GM19397 (cell line): ENCODE measurements around the gene OR1K1.
"Not testable (repeated sequence)": the region's sequence is repeated elsewhere in the genome, so short reads cannot be mapped to it uniquely, and the experiment has no call there.

Experiments
- ATAC-seq: cut with Tn5 transposase; IDR thresholded peaks from one replicate; pipeline ENCODE4 v1.9.1; 2021; ENCODE audit warnings: mild to moderate bottlenecking, moderate library complexity; ENCODE audit not compliant: unreplicated experiment

OR1K1 gene, protein sequence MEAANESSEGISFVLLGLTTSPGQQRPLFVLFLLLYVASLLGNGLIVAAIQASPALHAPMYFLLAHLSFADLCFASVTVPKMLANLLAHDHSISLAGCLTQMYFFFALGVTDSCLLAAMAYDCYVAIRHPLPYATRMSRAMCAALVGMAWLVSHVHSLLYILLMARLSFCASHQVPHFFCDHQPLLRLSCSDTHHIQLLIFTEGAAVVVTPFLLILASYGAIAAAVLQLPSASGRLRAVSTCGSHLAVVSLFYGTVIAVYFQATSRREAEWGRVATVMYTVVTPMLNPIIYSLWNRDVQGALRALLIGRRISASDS

DNA sequence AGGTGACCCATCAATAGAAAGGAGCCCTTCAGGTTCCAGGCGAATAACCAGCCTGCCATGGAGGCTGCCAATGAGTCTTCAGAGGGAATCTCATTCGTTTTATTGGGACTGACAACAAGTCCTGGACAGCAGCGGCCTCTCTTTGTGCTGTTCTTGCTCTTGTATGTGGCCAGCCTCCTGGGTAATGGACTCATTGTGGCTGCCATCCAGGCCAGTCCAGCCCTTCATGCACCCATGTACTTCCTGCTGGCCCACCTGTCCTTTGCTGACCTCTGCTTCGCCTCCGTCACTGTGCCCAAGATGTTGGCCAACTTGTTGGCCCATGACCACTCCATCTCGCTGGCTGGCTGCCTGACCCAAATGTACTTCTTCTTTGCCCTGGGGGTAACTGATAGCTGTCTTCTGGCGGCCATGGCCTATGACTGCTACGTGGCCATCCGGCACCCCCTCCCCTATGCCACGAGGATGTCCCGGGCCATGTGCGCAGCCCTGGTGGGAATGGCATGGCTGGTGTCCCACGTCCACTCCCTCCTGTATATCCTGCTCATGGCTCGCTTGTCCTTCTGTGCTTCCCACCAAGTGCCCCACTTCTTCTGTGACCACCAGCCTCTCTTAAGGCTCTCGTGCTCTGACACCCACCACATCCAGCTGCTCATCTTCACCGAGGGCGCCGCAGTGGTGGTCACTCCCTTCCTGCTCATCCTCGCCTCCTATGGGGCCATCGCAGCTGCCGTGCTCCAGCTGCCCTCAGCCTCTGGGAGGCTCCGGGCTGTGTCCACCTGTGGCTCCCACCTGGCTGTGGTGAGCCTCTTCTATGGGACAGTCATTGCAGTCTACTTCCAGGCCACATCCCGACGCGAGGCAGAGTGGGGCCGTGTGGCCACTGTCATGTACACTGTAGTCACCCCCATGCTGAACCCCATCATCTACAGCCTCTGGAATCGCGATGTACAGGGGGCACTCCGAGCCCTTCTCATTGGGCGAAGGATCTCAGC, at the start of gene OR1K1:
Gene OR1K1 (plus strand): TSS at position 58 of the 995 bp plus-strand sequence. CDS start 0 bp downstream, at position 58.
- no peak for ATAC-seq

DNA sequence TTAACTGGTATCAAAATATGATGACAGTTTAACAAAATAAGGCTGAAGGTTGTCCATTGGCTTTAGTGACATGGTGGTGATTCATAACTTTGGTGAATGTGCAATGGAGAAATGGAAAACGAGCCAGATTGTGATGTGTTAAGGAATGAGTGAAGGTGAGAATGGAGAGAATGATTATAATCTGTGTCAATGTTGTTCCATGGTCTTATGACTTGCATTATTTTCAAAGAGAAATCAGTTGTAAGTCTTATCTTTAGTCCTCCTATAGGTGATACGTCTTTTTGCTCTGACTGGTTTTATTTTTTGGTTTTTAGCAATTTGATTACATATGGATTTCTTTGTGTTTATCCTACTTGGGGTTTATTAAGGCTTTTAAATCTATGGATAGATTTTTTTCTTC, 45.1 kb upstream of the OR1K1 start:
- ATAC-seq: no peak

DNA sequence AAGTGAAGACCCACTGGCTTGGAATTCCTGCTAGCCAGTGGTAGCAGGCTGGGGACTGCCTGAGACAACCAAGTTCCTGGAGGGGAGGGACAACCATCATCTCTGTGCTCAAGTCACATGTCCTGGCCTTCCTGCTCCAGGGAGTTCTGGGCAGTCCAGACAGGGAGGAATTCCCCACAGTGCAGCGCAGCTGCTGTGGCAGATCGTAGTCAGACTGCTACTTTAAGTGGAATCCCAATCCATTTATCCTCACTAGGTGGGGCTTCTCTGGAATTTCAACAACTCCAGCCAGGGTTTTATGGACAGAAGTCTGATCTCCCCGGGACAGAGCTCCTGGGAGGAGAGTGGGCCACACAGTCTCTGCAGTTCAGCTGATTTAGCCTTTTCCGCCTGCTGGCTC, 32.1 kb upstream of the OR1K1 start:
- no peak for ATAC-seq

DNA sequence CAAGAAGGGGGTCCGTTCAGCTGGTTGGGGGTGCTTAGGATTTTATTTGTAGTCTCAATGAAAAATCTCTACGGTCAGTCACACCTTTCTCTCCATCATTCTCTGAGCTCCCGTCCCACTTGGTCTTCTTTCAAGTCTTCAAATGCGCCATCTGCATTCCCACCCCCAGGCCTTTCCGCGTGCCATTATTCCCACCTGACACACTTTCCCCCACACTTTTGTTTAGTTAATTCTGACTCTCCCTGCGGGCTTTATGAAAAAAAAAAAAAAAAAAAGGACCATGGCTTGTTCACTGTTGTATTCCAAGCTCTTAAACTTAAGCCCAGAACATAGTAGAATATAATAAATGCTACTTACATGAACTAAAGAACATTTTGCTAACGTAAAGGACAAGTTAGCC, 22.9 kb upstream of the OR1K1 start:
- no peak for ATAC-seq

DNA sequence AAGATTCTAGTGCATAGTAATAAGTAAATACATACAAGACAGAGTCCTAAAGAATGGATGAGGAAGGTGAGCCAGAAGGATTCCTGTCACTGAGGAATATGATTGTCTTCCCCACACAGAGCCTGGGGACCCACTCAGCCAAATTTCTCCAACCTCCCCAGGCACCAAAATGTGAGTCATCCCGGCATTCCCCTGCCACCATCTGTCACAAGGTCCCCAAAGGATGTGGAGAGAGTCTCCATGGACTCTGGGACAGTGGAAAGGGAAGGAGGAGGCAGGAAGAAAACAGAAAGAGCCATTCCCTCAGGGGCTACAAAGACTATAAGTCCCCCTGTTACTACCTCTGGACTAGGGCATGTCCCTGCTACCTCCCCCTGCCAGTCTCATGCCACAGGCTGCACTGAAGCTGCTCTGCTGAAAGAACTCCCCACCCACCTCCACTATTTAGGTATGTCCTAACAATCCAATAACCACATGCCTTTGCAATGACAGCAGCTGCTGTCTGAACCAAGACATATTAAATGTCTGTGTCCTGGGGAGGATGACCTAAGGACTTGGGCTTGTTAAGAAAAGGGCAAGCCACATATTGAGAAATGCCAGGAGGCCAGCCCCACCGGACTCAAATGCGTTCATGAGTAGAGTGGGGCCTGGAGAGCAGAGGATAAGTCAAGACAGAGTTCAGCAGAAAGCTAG, 21.8 kb upstream of the OR1K1 start:
- no peak for ATAC-seq

DNA sequence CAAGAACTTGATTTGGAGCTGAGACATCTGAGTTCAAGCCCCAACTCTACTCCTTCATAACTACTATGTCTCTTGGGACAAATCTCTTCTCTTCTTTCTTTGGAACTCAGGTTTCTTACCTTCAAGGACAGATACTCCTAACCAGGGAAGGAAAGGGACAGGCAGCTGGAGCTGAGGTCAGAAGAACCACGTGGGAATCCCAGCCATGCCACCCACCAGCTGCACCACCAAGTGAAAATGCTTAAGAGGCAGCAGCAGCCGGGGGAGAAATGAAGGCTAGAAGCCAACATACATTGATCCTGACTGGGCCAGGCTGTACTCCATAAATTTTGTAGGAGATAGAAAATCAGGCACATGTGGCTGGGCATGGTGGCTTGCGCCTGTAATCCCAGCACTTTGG, 20.7 kb upstream of the OR1K1 start:
- no peak for ATAC-seq

DNA sequence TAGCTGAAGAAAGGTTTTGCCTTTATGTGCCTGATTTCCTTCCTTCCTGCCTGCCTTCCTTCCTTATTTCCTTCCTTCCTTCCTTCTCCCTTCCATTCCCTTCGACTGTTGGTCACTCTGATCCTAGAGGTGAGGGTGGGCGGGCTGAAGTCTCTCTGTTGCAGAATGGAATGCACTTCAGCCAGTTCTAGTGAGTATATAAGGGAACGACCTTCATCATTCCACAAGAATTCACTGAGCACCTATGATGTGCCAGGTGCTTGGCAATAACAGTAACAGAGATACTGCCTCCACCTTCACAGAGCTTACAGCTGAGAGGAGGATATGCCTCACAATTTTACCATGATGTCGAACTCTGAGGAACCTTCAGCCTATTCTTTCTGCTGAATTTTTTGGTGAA, 19.9 kb upstream of the OR1K1 start:
- ATAC-seq: no peak

DNA sequence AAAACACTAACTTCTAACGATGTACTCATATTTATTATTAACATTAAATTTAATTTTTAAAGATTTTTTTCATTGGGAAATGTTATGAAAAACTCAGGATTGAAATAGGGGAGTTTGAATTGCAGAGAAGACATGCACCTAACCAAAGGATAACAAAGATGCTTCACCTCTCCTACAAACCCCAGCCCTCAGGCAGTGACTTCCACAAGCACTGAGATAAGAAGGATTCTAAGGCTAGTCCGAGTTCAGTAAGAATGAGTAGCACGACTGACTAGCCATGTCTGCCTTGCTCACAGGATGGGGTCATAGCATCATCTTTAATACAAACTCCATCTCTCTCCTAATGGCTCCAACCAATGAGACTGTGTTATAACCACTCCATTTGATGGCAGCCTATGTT, 18.3 kb upstream of the OR1K1 start:
- ATAC-seq: no peak

DNA sequence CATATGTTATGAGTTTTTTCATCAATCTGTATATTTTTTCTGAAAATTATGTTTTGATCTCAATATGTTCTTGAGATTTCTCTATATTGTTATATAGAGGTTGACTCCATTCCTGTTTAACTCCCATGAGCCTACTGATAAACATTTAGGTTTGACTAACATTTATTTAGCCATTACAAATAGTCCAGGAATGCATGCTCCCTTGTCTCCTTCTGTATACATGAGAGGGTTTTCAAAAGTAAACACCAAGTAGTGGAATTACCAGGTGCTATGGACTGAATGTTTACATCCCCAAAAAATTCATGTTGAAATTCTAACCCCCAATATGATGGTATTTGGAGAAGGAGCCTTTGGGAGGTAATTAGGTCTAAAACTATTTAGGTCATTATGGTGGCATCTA, 14.7 kb upstream of the OR1K1 start:
- no peak for ATAC-seq

DNA sequence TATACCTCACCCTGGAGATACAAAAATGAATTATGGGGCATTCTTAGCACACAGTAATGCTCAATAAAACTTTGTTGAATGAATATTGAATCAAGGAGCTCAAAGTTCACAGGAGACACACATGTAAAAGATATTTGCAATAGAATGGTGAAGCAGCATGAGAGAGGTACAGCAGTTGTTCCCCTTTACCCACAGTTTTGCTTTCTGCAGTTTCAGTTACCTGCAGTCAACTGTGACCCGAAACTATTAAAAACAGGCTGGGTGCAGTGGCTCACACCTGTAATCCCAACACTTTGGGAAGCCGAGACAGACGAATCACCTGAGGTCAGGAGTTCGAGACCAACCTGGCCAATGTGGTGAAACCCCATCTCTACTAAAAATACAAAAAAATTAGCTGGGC, 13.6 kb upstream of the OR1K1 start:
- no peak for ATAC-seq

DNA sequence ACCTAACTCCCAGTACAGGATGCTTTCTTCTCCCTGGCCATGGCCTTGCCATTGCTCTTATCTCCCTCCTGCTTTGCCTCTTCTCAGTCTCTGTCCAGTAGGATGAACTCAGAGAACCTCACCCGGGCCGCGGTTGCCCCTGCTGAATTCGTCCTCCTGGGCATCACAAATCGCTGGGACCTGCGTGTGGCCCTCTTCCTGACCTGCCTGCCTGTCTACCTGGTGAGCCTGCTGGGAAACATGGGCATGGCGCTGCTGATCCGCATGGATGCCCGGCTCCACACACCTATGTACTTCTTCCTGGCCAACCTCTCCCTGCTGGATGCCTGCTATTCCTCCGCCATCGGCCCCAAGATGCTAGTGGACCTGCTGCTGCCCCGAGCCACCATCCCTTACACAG, 11.1 kb upstream of the OR1K1 start, which contains the start of gene OR5C1:
Gene OR5C1 (plus strand): TSS at position 103 of the 400 bp plus-strand sequence. CDS start 0 bp downstream, at position 103.
- ATAC-seq: no peak

DNA sequence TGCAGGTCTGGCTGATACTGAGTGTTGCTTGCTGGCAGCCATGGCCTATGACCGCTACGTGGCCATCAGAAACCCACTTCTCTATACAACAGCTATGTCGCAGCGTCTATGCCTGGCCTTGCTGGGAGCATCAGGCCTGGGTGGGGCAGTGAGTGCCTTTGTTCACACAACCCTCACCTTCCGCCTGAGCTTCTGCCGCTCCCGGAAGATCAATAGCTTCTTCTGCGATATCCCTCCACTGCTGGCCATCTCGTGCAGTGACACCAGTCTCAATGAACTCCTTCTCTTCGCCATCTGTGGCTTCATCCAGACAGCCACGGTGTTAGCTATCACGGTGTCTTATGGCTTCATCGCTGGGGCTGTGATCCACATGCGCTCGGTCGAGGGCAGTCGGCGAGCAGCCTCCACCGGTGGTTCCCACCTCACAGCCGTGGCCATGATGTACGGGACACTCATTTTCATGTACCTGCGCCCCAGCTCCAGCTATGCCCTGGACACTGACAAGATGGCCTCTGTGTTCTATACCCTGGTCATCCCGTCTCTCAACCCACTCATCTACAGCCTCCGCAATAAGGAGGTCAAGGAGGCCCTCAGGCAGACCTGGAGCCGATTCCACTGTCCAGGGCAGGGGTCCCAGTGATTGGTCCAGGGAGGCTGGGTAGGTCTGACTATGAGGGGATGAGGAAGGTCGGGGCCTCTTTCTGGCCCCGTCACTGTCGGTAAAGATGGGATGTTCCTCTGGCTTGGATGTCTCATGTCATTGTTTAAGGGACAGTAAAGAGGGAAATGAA, 10.5 kb upstream of the OR1K1 start:
- ATAC-seq: no peak

DNA sequence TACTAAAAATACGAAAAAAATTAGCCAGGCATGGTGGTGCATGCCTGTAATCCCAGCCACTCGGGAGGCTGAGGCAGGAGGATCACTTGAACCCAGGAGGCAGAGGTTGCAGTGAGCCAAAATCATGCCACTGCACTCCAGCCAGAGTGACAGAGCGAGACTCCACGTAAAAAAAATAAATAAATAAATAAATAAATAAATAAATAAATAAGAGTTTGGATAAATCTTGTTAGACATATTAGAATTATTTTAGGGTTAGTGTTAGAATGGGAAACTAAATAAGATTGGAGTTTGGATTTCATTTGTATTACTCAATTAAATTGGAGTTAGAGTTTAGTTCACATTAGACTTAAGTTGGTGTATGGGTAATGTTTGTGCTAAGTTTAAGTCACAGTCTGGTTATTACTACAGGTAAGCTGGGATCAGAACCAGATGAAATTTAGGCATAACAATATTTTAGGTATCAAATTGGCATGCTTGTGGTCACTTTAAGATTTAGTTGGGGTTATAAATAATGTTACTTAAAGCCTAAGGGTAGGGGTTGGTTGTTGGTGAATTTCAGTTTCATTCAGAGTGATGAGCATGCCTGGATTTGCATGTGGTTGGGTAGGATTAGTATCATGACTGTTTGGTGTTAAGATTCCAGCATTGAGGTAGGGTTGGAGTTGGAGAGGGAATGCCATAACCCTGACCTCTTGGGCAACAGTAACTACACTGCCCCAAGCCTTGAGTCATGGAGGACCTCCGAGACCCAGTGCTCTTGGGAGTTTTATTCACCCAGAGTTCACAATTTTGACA, 7.9 kb upstream of the OR1K1 start:
- ATAC-seq: no peak

DNA sequence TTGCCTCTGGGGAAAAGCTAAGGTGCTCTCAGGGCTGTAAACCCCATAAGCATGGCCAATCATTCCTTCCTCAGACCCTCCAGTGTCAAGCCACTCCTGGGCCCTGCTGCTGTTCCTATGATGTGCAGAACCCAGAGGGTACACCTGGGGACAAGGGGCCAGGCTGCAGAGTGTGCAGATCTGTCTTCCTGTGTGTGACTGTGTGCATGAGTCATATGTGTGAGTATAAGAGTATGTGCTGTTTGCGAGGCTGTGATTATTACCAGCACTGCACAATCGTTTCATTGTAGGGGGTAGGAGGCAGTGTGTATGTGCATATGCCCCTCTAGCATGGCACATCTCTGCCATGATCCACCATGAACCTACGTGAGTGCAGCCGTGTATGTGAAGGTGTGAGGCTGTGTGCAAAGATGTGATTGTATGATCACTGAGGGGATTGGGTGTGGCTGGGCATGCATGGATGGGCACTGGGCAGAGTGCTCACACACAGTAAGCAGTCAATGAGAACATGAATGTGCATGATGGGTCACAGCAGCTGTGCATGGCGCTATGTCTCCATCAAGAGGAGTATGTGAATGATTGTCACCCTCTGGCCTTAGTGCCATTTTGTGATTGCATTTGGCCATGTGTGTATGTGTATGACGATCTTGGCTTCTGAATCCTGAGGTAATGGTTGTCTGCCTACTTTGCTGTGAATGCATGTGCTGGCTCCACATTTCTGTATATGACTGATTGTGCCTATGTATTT, 2.4 kb upstream of the OR1K1 start:
- ATAC-seq: no peak

DNA sequence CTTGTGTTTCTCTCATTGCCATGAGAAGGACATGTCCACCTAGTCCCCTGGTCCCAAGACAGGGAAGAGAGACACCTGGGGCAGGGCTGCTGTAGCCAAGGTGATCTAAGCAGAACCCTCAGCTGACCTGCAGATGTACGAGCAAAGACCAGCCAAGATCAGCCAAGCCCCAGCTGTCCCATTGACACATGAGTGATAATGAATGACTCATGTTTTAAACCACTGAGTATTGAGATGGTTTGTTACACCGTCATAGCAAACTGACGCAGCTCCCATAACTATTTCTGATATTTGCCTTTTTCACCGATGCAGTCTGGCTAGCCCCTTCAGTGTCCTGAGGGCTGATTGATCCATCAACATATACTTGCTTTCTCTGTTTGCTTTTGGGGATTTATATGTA, 6.7 kb downstream of the OR1K1 start:
- no peak for ATAC-seq

DNA sequence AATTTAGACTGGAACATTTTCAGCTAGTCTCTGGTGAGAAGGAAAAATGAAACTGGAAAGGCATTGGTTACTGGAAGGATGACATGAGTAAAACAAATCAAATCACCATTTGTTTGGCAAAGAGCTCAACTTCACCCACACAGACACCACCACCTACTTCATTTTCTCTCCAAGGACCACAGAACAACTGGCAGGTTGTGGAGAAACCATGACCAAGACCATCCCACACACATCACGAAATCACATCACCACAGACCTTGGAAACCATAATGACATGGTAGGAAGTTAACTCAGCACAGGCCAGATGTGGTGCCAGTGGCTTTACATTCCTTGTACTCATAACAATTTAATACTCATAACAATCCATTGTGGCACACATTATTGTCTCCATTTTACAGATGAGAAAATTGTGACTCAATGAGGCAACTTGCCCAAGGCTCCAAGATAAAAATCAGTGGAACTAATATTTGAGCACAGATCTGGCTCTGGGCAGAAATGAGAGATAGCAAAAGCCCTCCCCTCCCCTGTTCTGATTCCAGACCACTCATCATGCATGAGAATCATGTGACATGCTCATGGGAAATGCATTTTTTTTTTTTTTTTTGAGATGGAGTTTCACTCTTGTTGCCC, 7.5 kb downstream of the OR1K1 start:
- ATAC-seq: no peak

DNA sequence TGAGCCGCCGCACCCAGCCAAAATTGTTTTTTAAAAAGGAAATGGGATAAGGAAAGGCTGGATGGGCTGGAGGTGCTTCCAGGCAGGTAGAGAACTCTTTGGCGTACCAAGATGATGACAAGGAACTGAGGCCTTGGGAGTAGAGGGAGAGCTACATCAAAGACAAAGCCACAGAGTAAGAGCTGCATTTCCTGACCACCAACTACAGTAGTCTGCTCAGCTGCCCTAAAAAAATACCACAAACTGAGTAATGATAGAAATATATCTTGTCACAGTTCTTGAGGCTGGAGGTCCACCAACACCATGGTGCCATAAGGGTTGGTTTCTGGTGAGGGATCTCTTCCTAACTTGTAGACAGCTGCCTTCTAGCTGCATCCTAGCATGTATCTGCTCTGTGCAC, 8.2 kb downstream of the OR1K1 start:
- ATAC-seq: no peak

DNA sequence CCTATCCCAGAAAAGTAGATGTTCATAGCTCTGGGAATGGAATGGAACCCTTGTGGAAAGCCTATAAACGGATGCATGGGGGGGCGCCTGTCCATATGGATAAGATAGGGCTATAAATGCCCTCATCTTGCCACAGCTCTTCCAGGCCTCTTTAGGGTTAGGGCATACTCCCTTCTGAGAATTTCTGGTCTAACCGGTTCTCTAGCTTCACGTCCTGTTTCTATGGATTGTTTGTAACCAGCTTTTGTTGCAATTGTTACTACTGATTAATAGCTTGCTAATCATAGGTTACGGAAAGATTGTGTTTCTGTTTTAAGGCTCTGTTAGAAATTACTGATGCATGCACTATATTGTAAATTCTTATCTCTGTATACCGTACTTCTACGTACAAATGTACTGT, 9.3 kb downstream of the OR1K1 start:
- ATAC-seq: not testable (repeated sequence)
